Amniotic stem cell (primary cell): ENCODE data around the gene DDX46.
"Not testable (repeated sequence)": the region's sequence is repeated elsewhere in the genome, so short reads cannot be mapped to it uniquely, and the experiment has no call there.

Experiments used
- DNase-seq: peaks from one replicate; lab custom pipeline; 2025; lab: John Stamatoyannopoulos, UW

DDX46 gene

GRCh38 chr5:134784946-134785620 lies 26.5 kb downstream of the DDX46 start:
- no peak for DNase-seq

- no peak for DNase-seq
Measured at GRCh38 chr5:134787692-134788091, 29.1 kb downstream of the DDX46 start.

GRCh38 chr5:134791580-134791979 lies 33.0 kb downstream of the DDX46 start:
- DNase-seq, result no peak

GRCh38 chr5:134792286-134792685 lies 33.7 kb downstream of the DDX46 start:
- DNase-seq, result no peak

- no peak for DNase-seq
Measured at GRCh38 chr5:134793111-134793510, 34.5 kb downstream of the DDX46 start.

- no peak for DNase-seq
Measured at GRCh38 chr5:134794082-134794481, 35.5 kb downstream of the DDX46 start.

- no peak for DNase-seq
Measured at GRCh38 chr5:134794819-134795218, 36.2 kb downstream of the DDX46 start.

- DNase-seq, result no peak
Measured at GRCh38 chr5:134798468-134798867, 39.9 kb downstream of the DDX46 start.

- no peak for DNase-seq
Measured at GRCh38 chr5:134803821-134804220, 45.2 kb downstream of the DDX46 start.

- DNase-seq, result no peak
Measured at GRCh38 chr5:134813407-134813806, 54.8 kb downstream of the DDX46 start.

GRCh38 chr5:134813827-134814226 lies 55.2 kb downstream of the DDX46 start:
- DNase-seq, result no peak

- no peak for DNase-seq
Measured at GRCh38 chr5:134817006-134817405, 58.4 kb downstream of the DDX46 start.

- no peak for DNase-seq
Measured at GRCh38 chr5:134818776-134819175, 60.2 kb downstream of the DDX46 start.

GRCh38 chr5:134819407-134819963 lies 60.9 kb downstream of the DDX46 start:
- DNase-seq, result no peak

- DNase-seq, result no peak
Measured at GRCh38 chr5:134821841-134822240, 63.3 kb downstream of the DDX46 start.

GRCh38 chr5:134824681-134825080 lies 66.1 kb downstream of the DDX46 start:
- no peak for DNase-seq

- no peak for DNase-seq
Measured at GRCh38 chr5:134825212-134825611, 66.6 kb downstream of the DDX46 start.

GRCh38 chr5:134833340-134834032 lies 74.9 kb downstream of the DDX46 start:
- DNase-seq, result no peak

GRCh38 chr5:134835623-134836022 lies 77.0 kb downstream of the DDX46 start:
- DNase-seq, result no peak

- no peak for DNase-seq
Measured at GRCh38 chr5:134837530-134838181, 79.1 kb downstream of the DDX46 start.

GRCh38 chr5:134838361-134838760 lies 79.8 kb downstream of the DDX46 start:
- not testable (repeated sequence) for DNase-seq

GRCh38 chr5:134840811-134841210 lies 82.2 kb downstream of the DDX46 start:
- DNase-seq, result no peak

- no peak for DNase-seq
Measured at GRCh38 chr5:134844252-134844651, 85.7 kb downstream of the DDX46 start.
